Vagina (tissue), 2 donors: ENCODE data around the gene NCOR1.

ENCODE experiments used
- CTCF ChIP-seq, 3 experiments: fragments of 450-650 bp in 2 of 3; fragments of 200-600 bp in 1 of 3; sonication (generic) in 1 of 3; IDR thresholded peaks; one replicate each; pipeline ENCODE4 v1.5.1; 2017 to 2019; ENCODE audit warnings: antibody characterized with exemption in 3 of 3, mild to moderate bottlenecking in 2 of 3, moderate library complexity in 2 of 3
- POLR2A ChIP-seq, 2 donors: fragments of 450-650 bp; IDR thresholded peaks; one replicate each; pipeline ENCODE4 v1.6.1; 2017; ENCODE audit warnings: antibody characterized with exemption in 2 of 2, mild to moderate bottlenecking in 2 of 2, moderate library complexity in 2 of 2
- POLR2AphosphoS5 ChIP-seq, 2 donors: sonication (generic); formaldehyde crosslinking; IDR thresholded peaks; one replicate each; pipeline ENCODE4 v1.9.0; 2017; ENCODE audit warnings: antibody characterized with exemption in 2 of 2, mild to moderate bottlenecking in 2 of 2, low read depth in 1 of 2; ENCODE audit not compliant: insufficient read depth in 1 of 2

DNA sequence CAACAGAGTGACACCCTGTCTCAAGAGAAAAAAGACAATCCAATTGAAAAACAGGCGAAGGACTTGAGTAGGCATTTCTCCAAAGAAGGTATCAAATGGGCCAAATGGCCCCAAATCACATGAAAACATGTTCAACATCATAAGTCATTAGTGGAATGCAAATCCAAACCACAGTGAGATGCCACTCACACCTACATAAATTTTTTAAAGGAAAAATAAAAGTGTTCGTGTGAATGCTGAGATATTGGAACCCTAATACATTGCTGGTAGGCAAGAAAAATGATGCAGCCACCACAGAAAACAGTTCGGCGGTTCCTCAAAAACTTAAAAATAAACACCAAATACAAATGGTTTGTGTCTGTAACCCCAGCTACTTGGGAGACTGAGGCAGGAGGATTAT, 46.9 kb upstream of the NCOR1 start:
- TF ChIP-seq CTCF (IDR thresholded peaks at IDR 0.05) (no peak), POLR2A (IDR thresholded peaks at IDR 0.05) (no peak), POLR2AphosphoS5 (IDR thresholded peaks at IDR 0.05; ENCODE audit: insufficient read depth in 1 of 2, low read depth in 1 of 2) (no peak)
